ENCODE results near the gene XXYLT1. TPM values are rescaled to one million over a fixed set of nuclear protein-coding genes. Genes with fewer than 3 reads are reported as not detected.

The XXYLT1 gene
- total and polyA plus RNA-seq, 9 of the 15 experiments (the other 6 are each of a cell fraction or from before 2014, with no cell fraction given) = 1.9 to 18.9 (median 15.0) TPM

- TF ChIP-seq MAX (CRISPR knock-in tag; IDR thresholded peaks at IDR 0.05) (peak; percentile 49; the same call in 1 of the 2 replicates), NFE2 (IDR thresholded peaks at IDR 0.05; ENCODE audit: low read depth) (peak; percentile 9; the same call in 1 of the 2 replicates), HMBOX1 (IDR thresholded peaks at IDR 0.05) (peak; percentile 41), NFIC (IDR thresholded peaks at IDR 0.05) (peak; percentile 97), GTF2A2 (tag; IDR thresholded peaks at IDR 0.05) (no peak), NFE2L1 (tag; IDR thresholded peaks at IDR 0.05; ENCODE audit: borderline replicate concordance, low read depth) (no peak), BDP1 (IDR thresholded peaks at IDR 0.05; ENCODE audit: insufficient read depth, insufficient read length) (no peak), IRF9 (tag; IDR thresholded peaks at IDR 0.05) (no peak), ZNF79 (CRISPR knock-in tag; IDR thresholded peaks at IDR 0.05; ENCODE audit: low read depth) (0 out of 2 replicates have a peak, but pooled peaks have one; percentile 10), CCNT2 (IDR thresholded peaks at IDR 0.05; ENCODE audit: borderline replicate concordance, extremely low read depth, insufficient read length, low read depth, low read length) (no peak), SETDB1 (IDR thresholded peaks at IDR 0.05; ENCODE audit: low read length) (no peak), KLF6 (CRISPR knock-in tag; IDR thresholded peaks at IDR 0.05; ENCODE audit: borderline replicate concordance) (no peak), NKRF (IDR thresholded peaks at IDR 0.05; ENCODE audit: borderline replicate concordance) (no peak), ZBTB1 (CRISPR knock-in tag; IDR thresholded peaks at IDR 0.05; ENCODE audit: borderline replicate concordance, low read depth) (no peak)
Observed at GRCh38 chr3:195204360-195205163, 66.4 kb downstream of the XXYLT1 start (continued).

Data from K562 (cell line).